Heart right ventricle (tissue), 16 donors: Measurements from ENCODE around the gene RMDN3. TPM values are rescaled to one million over a fixed set of nuclear protein-coding genes. Genes with fewer than 3 reads are reported as not detected.

Source experiments
- ATAC-seq, 8 donors: fragments of 200-7000 bp; cut with Tn5 transposase; one replicate each; pipeline ENCODE4 v1.9.1; 2020; ENCODE audit warnings: mild to moderate bottlenecking in 8 of 8, moderate library complexity in 8 of 8, moderate number of reproducible peaks in 1 of 8
- DNase-seq, 2 donors: peaks; one replicate each; pipeline ENCODE4 v3.0.0-alpha.2; 2020
- H3K27ac ChIP-seq, 10 donors: fragments of 200-600 bp; sonication (generic) in 2 of 10; one replicate each; pipeline versions ENCODE4 v1.5.0 to v1.8.0; 2020 to 2022; ENCODE audit warnings: mild to moderate bottlenecking in 3 of 10
- H3K27me3 ChIP-seq, 7 donors: fragments of 200-600 bp; one replicate each; pipeline ENCODE4 v1.8.0; 2021 to 2022; ENCODE audit warnings: mild to moderate bottlenecking in 2 of 7
- H3K36me3 ChIP-seq, 9 donors: fragments of 200-600 bp; sonication (generic) in 1 of 9; one replicate each; pipeline versions ENCODE4 v1.5.0 to v1.8.0; 2020 to 2022; ENCODE audit warnings: mild to moderate bottlenecking in 2 of 9
- H3K4me1 ChIP-seq, 9 donors: fragments of 200-600 bp; sonication (generic) in 1 of 9; one replicate each; pipeline versions ENCODE4 v1.5.0 to v1.8.0; 2020 to 2022; ENCODE audit warnings: mild to moderate bottlenecking in 4 of 9
- H3K4me3 ChIP-seq, 10 donors: fragments of 200-600 bp; sonication (generic) in 2 of 10; one replicate each; pipeline versions ENCODE4 v1.5.0 to v1.8.0; 2020 to 2022; ENCODE audit warnings: mild to moderate bottlenecking in 7 of 10, moderate library complexity in 2 of 10
- H3K9me3 ChIP-seq, 11 donors: fragments of 200-600 bp in 10 of 11; sonication (generic) in 2 of 11; one replicate each; pipeline versions ENCODE4 v1.5.0 to v1.8.0; 2013 to 2022; ENCODE audit warnings: mild to moderate bottlenecking in 2 of 11, control low read depth in 1 of 11, moderate library complexity in 1 of 11
- CTCF ChIP-seq, 9 donors: fragments of 200-600 bp; sonication (generic) in 2 of 9; IDR thresholded peaks; one replicate each; pipeline versions ENCODE4 v1.5.0 to v1.8.0; 2021 to 2022; ENCODE audit warnings: antibody characterized with exemption in 9 of 9, mild to moderate bottlenecking in 5 of 9, moderate library complexity in 1 of 9
- WGBS, 2 donors: extraction: QIAGEN DNeasy Blood & Tissue Kit; methylation state at CpG; one replicate each; pipeline ENCODE4 v1.1.7; 2013; ENCODE audit warnings: inconsistent platforms in 1 of 2; 5-methylcytosine and 5-hydroxymethylcytosine counted together
- intact Hi-C, 10 donors: fragments of 100-400 bp; cut with DNase I; formaldehyde crosslinking; loops; one replicate each; pipeline versions ENCODE4 v1.11.1 to v1.14.2; 2022
- polyA plus RNA-seq, 2 donors: library from polyadenylated mRNA; stranded (reverse); fragments of 200-250 nt; gene quantifications; one replicate each; pipeline ENCODE4 v1.2.3, GENCODE V29; 2013
- total RNA-seq, 10 donors: library from RNA; stranded (reverse); fragmentation: NEBNext Ultra II Directional in 3 of 10; extraction: Animal tissue kit (Norgen Biotek cat#: 25700) in 3 of 10; gene quantifications; one replicate each; pipeline versions ENCODE4 v1.2.1 to v1.2.4, GENCODE V29; 2021 to 2023
- donor health status: Arrhythmogenic right ventricular cardiomyopathy.
- donor health status: ischemic (EF 13 %, LVEDD 7.1; RV severe dilation, severe dysfunction).
- donor health status: healthy with polysubstance abuse.
- donor health status: DM: no; HTN: yes; CAD: no.
- donor health status: DM: no; HTN: no; CAD: no.
- donor health status: ischemic (EF 25% LVEDD 6.9; RV normal size, moderate dysfunction).
- donor health status: ischemic (EF 25% LVEDD 5.7; RV mildly dilated, moderate dysfunction).
- donor health status: healthy.
- donor health status: DM: yes; HTN: yes; CAD: no.
- donor health status: Ischemic cardiomyopathy.
- donor health status: ischemic (EF 35%, LVEDD 5.7; RV mildly dilated, moderate dysfunction).
- donor health status: nonischemic (EF 11% LVEDD 7.7; RV severe dilation, severe dysfunction).
- donor health status: DM: yes; HTN: yes; CAD: no.
- donor health status: PGD.
- donor health status: ischemic (EF 29% LVEDD 5.4; RV normal size, mild dysfunction).
- donor health status: nonischemic (EF 23%, LVEDD 6.1; RV moderate dilation, normal function).

The RMDN3 gene
- total and polyA plus RNA-seq, 12 donors = 12.2 to 21.7 (median 17.6) TPM

- peaks cover 0 to 27% (median 17%) of the 10 kb centered on the region in 9 donors for H3K4me1 ChIP-seq
- no peaks in the 10 kb centered on the region for H3K27me3 ChIP-seq
- H3K4me3 ChIP-seq = peak overlapping the region; percentile 74 to 96 (median 90)
- ATAC-seq (no peak), DNase-seq (no peak)
- no peak for TF ChIP-seq CTCF (IDR thresholded peaks at IDR 0.05)
- H3K9me3 ChIP-seq = no peaks in the 10 kb centered on the region
- peaks cover 0 to 23% (median 8%) of the 10 kb centered on the region in 9 donors for H3K36me3 ChIP-seq
- peak overlapping the region in 9 of 10 donors; percentile 75 to 89 (median 82) for H3K27ac ChIP-seq
- intact Hi-C loops = loop anchor here in 2 of 10 donors (1.0 to 10.0 kb wide), 3 partner anchors 51 to 139 kb away; partner anchors contain the start of genes DNAJC17 (in 1 of the 2), VPS18 (in 1 of the 2) and ZFYVE19 (in 1 of the 2)
- WGBS, 2 donors = 76 to 78% methylated on average over 10 of the region's 10 CpGs
Measured at GRCh38 chr15:40755812-40756208, 756 bp upstream of the RMDN3 start.

- WGBS, 2 donors = 1% methylated on average over 22 of the region's 22 CpGs
- Histone ChIP-seq H3K4me3 (peak overlapping the region; percentile 74 to 96 (median 90)), H3K9me3 (no peaks in the 10 kb centered on the region), H3K27ac (peak overlapping the region in 9 of 10 donors; percentile 75 to 89 (median 82)), H3K27me3 (no peaks in the 10 kb centered on the region), H3K36me3 (peaks cover 0 to 36% (median 11%) of the 10 kb centered on the region in 9 donors), H3K4me1 (peaks cover 0 to 27% (median 17%) of the 10 kb centered on the region in 9 donors)
- no peak for TF ChIP-seq CTCF (IDR thresholded peaks at IDR 0.05)
- intact Hi-C loops = loop anchor here in 2 of 10 donors (2.0 to 10.0 kb wide), 3 partner anchors 52 to 140 kb away; partner anchors contain the start of genes DNAJC17 (in 1 of the 2), RAD51 (in 1 of the 2), VPS18 (in 1 of the 2) and ZFYVE19 (in 1 of the 2)
- DNase-seq (no peak), ATAC-seq (peak; percentile 9 to 64 (median 43))
Measured at GRCh38 chr15:40754574-40754882, 526 bp downstream of the RMDN3 start.

- no peaks in the 10 kb centered on the region for H3K27me3 ChIP-seq
- no peak overlapping the region for H3K27ac ChIP-seq
- ATAC-seq (no peak), DNase-seq (no peak)
- H3K4me3 ChIP-seq = no peak overlapping the region
- WGBS, 2 donors = 95 to 97% methylated on average over 12 of the region's 12 CpGs
- peaks cover 0 to 64% (median 15%) of the 10 kb centered on the region in 9 donors for H3K36me3 ChIP-seq
- no peak for TF ChIP-seq CTCF (IDR thresholded peaks at IDR 0.05)
- H3K9me3 ChIP-seq = no peaks in the 10 kb centered on the region
- intact Hi-C loops = loop anchor here in 2 of 10 donors (5.0 to 10.0 kb wide), 2 partner anchors 54 to 143 kb away; partner anchors contain the start of genes RAD51 (in 1 of the 2) and VPS18 (in 1 of the 2)
- peaks cover 0 to 32% (median 17%) of the 10 kb centered on the region in 9 donors for H3K4me1 ChIP-seq
Measured at GRCh38 chr15:40751745-40752144, 3.3 kb downstream of the RMDN3 start.

- DNase-seq (no peak), ATAC-seq (no peak)
- peaks cover 0 to 71% (median 15%) of the 10 kb centered on the region in 9 donors for H3K36me3 ChIP-seq
Measured at GRCh38 chr15:40750885-40751284, 4.2 kb downstream of the RMDN3 start.

More at GRCh38 chr15:40750885-40751284, 4.2 kb downstream of the RMDN3 start:
- Histone ChIP-seq H3K27me3 (no peaks in the 10 kb centered on the region), H3K4me3 (no peak overlapping the region), H3K27ac (no peak overlapping the region), H3K4me1 (peaks cover 0 to 41% (median 16%) of the 10 kb centered on the region in 9 donors), H3K9me3 (no peaks in the 10 kb centered on the region)
- intact Hi-C loops = loop anchor here in 2 of 10 donors (5.0 to 10.0 kb wide), 2 partner anchors 54 to 144 kb away; partner anchors contain the start of genes RAD51 (in 1 of the 2) and VPS18 (in 1 of the 2)
- WGBS, 2 donors = 93 to 95% methylated on average over 4 of the region's 4 CpGs
- no peak for TF ChIP-seq CTCF (IDR thresholded peaks at IDR 0.05)
